Measurements from ENCODE around the gene ACVR2A.

Gene ACVR2A

GRCh38 chr2:147855316-147855715 is 10.5 kb downstream of the ACVR2A start:
- DNase-seq (ENCODE audit: low read depth): no peak

GRCh38 chr2:147855977-147856376 is 11.1 kb downstream of the ACVR2A start:
- no peak for DNase-seq (ENCODE audit: low read depth)

DNA sequence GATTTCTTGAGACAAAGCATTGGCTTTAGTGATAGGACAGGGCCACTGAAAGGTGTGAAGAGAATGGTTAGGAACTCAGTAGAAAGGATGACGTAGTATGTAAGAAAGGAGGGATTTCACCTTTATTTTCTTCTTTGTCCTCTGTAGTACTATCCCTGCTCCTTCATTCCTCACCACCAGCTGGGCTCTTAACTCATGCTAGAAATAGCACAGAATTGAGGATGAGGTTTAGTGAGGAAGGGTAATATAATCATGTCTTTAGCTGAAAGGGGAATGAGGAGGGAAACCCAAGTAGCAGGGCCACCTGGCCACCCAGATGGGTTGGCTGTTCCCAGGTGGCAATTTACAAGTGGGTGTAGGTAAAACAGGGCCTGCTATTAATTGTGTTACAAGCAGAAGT is 15.2 kb downstream of the ACVR2A start:
- no peak for DNase-seq (ENCODE audit: low read depth)

GRCh38 chr2:147862859-147863516 is 18.2 kb downstream of the ACVR2A start:
- DNase-seq (ENCODE audit: low read depth): peak; percentile 27

- DNase-seq (ENCODE audit: low read depth): peak; percentile 43
These were observed 19.0 kb downstream of the ACVR2A start for GRCh38 chr2:147863835-147864234.

DNA sequence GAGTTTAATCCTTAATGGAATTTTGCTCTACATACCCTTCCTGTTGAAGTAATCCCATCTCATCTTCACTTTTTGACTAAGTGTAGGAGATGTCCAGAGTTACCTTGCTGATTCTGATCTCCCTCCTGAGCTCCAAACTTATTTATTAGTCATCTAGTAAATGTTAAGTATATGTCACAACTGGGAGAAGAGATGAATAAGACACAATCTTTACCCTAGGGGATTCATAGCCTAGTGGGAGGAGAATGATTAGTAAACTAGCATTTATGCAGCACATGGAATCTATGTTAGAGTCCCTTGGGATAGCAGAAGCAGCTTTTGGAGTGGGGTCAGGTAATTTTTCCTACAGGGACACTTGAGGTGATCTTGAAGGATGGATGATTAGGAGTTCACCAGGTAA is 20.7 kb downstream of the ACVR2A start:
- DNase-seq (ENCODE audit: low read depth): no peak

DNA sequence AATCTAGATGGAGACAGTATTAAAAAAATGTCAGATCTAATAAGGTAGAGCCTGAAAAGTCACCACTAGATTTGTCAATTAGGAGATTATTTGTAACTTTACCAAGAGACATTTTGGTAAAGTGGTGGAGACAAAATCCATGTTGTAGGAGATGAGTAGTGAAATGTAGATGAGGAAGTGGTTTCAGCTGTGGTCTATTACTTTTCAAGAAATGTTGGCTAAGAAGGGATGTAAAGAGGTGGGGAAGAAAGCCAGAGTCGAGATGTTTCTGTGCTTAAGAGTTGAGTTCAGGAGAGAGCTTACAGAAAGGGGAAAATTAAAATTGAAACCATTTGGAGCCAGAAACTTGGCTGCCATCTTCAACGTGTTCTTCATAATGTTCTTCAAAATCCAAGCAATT is 22.2 kb downstream of the ACVR2A start:
- DNase-seq (ENCODE audit: low read depth): no peak

DNA sequence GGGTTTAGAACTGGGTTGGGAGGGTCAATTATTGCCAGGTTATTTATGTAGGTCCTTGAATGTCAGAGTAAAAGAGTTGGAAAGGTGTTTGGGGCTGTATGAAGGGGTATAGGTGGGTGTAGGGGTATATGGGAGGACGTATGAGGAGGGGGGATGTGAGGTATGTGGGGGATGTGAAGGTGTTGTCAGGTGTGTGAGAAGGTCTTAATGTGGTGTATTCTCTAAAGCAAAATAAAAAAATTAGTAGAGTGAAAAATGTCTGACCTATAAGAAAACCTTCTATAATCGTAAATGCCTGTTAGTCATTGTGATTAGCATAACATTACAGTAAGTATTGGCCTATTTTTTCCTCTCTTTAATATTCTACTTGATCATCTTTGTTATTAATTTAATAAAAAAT is 25.1 kb downstream of the ACVR2A start:
- DNase-seq (ENCODE audit: low read depth): no peak

GRCh38 chr2:147872967-147873366 is 28.1 kb downstream of the ACVR2A start:
- DNase-seq (ENCODE audit: low read depth): no peak

DNA sequence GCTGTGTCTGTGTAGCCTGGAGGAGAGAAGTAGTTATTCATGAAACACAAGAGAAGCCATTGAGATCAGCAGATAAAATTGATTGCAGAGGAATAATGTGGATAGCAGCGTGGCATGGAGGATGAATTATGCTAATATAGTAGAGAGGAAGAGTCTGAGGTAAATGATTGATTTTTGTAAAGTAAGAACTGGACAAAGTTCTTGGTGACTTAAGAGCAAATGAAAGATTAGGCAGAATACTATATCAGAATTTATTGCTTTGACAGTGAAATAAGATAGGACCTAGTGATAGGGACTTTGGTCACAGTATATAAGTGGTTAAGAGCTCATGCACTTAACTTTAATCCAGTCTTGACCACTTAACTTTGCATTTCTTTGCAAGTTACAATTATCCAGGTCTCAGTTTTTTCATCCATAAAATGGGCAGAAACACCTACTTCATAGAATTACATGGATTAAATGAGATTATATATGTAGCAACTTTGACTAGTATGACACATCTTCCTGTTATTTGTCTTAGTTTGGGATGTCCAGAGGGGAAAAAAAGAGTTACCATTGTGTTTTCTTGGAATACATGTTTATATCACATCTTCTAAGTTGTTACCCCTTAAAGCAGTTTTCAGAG is 29.1 kb downstream of the ACVR2A start:
- DNase-seq (ENCODE audit: low read depth): no peak

DNA sequence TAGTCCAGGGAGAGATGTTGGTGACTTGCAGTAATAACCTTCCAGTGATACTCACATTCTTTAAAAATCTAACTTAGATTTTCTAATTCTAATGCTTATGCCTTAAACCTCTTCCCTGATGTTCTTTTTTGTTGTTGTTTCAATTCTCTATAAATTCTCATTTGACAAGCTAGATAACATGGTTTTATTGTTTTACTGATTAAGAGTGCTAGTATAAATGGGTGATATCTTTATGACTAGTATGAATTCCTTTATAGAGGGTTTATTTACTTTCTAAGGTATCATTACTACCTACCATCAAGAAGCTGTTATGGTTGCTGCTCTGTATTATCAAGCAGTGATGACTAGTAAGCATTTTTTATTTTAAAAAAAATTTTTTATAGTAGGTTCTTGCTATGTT is 35.0 kb downstream of the ACVR2A start:
- DNase-seq (ENCODE audit: low read depth): no peak

- no peak for DNase-seq (ENCODE audit: low read depth)
These were observed 37.8 kb downstream of the ACVR2A start for GRCh38 chr2:147882631-147883030.

GRCh38 chr2:147884830-147885229 is 40.0 kb downstream of the ACVR2A start:
- DNase-seq (ENCODE audit: low read depth): no peak

DNA sequence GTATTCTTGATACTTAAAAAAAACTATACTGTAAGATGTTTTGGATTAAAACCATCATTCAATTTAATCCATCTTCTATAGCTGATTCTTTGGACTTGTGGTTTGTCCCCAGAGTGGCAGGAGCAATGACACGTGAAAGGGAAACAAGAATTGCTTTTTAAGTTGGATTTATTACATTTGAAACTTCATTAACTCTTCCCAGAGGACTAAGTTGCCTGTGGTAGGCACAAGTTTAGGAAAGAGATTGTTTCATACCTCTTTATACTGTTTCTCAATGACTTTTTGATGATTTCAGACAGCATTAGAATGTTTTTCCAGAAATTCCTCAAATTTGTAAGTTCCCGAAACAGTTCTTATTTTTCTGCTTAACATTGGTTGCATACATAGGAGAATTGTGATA is 41.3 kb downstream of the ACVR2A start:
- no peak for DNase-seq (ENCODE audit: low read depth)

DNA sequence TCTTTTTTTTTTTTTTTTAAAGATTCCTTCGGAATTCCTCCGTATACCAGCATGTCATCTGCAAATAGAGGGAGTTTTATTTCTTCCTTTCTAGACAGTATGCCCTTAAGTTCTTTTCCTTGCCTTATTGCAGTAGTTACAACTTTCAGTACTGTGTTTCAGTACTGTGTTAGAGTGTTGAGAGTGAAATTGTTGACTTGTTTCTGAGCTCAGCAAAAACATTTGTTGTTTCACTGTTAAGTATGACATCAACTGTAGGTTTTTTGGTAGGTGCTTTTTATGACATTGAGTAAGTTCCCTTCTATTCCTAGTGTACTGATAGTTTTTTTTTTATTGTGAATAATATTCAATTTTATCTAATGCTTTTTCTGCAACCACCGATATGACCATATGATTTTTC is 43.9 kb downstream of the ACVR2A start:
- no peak for DNase-seq (ENCODE audit: low read depth)

DNA sequence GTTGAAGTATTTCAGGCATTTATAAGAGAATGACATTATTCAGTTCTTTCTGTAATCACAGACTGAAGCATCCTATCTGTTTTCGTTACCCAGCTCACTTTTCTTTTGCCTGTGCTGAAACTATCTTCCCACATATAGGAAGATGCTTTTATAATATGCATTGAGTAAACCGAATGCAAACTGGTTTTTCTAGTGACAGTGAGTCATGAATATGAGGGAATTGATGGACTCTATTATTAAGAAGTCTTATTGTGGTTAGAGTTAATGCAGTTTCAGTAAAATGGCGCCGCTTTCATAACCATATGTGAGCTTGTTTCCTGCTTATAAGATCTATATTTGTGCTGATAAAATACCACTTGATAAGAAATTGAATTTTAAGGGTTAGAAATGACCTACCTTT is 59.2 kb downstream of the ACVR2A start:
- DNase-seq (ENCODE audit: low read depth): no peak

DNA sequence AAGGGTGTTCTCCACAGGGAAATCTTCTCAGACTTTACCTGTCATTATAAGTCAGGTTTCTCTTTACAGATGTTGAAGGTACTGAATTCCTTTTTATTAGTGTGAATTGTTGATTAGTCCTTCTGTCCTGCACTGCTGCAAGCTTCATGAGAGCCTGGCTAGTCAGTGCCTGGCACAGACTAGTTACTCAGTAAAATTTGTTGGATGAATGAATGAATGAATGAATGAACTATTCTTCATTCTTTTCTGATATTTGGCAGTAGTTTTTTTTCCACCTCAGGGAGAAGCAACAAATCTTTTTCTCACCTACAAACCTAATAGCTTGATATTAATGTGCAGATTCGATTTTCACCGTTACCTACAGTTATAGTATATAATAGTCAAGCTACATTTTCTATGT is 64.3 kb downstream of the ACVR2A start:
- DNase-seq (ENCODE audit: low read depth): no peak

DNA sequence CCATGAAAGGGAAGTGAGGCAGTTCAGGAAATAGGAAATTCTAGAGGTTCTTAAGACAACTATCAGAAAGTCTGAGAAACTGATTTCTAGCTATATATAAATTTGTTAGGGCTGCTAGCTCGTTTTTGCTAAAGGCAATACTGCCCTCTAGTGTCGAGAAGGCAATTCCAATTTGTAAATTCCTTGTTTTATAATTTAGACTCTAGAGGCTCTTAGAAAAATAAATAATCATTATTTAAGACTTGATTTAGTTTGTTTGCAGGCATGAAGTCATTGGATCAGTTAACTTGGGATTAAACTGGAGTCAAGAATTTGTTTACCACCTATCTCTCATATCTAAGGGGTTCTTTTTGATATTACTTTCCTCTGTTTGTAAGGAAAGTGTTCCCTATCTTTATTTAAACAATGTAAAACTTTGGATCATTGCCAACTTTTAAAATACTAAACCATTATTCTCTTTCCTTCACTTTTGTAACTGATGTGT is 66.2 kb downstream of the ACVR2A start:
- DNase-seq (ENCODE audit: low read depth): peak; percentile 73

GRCh38 chr2:147913701-147914480 is 69.1 kb downstream of the ACVR2A start:
- peak; percentile 17 for DNase-seq (ENCODE audit: low read depth)

- DNase-seq (ENCODE audit: low read depth): no peak
These were observed 71.2 kb downstream of the ACVR2A start for GRCh38 chr2:147916067-147916466.

DNA sequence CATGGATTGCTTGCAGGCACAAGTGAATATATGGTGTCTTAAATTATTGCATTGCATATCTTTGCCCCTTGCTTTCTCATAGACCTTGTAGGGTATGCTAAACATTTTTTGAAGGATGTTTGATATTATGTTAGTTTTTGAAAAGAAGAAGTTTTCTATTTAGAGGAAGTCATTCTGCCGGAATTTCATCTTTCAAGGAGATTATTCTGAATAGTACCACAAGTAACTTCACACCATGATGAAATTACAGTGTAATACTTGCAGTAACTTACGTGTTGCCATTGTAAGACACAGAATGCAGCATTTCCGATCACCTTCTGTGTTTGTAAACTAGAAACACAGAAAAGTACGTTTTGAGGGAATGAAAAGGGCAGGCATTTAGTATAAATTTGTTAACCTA is 71.9 kb downstream of the ACVR2A start:
- DNase-seq (ENCODE audit: low read depth): no peak

GRCh38 chr2:147917161-147917560 is 72.3 kb downstream of the ACVR2A start:
- DNase-seq (ENCODE audit: low read depth): no peak

DNA sequence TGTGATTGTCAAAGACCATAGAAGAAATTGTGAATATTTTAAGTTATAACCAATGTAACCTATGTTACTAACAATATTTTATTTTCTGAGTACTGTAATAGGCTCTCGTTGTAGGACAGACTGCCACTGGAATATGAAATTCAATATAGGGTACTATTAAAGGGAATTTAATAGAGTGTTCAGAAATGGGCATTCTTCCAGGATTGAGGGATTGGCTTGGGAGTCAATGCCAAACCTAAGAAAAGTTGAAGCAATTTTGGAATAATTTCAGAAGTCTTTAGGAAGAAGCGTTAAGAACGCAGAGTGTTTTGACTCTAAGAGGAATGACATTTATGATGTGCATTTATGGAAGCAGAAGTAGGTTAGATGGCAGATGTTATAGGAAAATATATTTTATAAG is 79.0 kb downstream of the ACVR2A start:
- DNase-seq (ENCODE audit: low read depth): no peak
